ENCODE data around the gene DERL2.

DNA sequence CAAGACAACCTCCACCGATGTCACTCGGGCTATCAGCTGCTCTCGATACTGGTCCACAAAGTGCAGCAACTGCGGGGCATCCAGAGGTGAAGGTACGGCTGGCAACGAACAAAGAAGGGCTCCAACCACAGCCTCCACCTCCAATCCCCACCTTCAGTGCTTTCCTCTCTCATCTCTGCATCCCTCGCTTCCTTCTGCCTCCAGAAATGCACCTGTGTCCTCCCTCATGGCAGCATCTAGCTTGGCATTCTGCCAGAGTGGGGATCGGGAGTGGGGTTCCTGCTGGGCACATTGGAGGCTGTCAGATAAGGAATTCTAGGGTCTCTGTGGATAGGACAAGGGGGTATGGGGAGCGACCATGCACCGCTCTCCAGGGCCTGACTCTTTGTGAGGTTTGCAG lies 29.0 kb upstream of the DERL2 start:
- TF ChIP-seq TCF12 (IDR thresholded peaks at IDR 0.05; ENCODE audit: low read depth) (no peak), RAD21 (IDR thresholded peaks at IDR 0.05; ENCODE audit: low read depth) (no peak), FOXM1 (IDR thresholded peaks at IDR 0.05; ENCODE audit: borderline replicate concordance, low read depth) (no peak), TAF1 (IDR thresholded peaks at IDR 0.05; ENCODE audit: low read depth) (no peak), EP300 (IDR thresholded peaks at IDR 0.05; ENCODE audit: borderline replicate concordance) (no peak), NFIC (IDR thresholded peaks at IDR 0.05) (no peak), YY1 (IDR thresholded peaks at IDR 0.05; ENCODE audit: low read depth) (no peak), CEBPB (IDR thresholded peaks at IDR 0.05) (no peak), REST (IDR thresholded peaks at IDR 0.05; ENCODE audit: low read depth) (no peak), CREB1 (IDR thresholded peaks at IDR 0.05; ENCODE audit: low read depth) (no peak), EGR1 (IDR thresholded peaks at IDR 0.05) (no peak), ZBTB7A (IDR thresholded peaks at IDR 0.05; ENCODE audit: low read depth) (no peak)
- TF ChIP-seq, protein P1, sequence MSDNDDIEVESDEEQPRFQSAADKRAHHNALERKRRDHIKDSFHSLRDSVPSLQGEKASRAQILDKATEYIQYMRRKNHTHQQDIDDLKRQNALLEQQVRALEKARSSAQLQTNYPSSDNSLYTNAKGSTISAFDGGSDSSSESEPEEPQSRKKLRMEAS (IDR thresholded peaks at IDR 0.05): no peak
- TF ChIP-seq, protein P2, sequence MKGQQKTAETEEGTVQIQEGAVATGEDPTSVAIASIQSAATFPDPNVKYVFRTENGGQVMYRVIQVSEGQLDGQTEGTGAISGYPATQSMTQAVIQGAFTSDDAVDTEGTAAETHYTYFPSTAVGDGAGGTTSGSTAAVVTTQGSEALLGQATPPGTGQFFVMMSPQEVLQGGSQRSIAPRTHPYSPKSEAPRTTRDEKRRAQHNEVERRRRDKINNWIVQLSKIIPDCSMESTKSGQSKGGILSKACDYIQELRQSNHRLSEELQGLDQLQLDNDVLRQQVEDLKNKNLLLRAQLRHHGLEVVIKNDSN (IDR thresholded peaks at IDR 0.05): no peak

All from Ishikawa (cell line).